ENCODE results near the gene ZNF366.

ZNF366 gene

DNA sequence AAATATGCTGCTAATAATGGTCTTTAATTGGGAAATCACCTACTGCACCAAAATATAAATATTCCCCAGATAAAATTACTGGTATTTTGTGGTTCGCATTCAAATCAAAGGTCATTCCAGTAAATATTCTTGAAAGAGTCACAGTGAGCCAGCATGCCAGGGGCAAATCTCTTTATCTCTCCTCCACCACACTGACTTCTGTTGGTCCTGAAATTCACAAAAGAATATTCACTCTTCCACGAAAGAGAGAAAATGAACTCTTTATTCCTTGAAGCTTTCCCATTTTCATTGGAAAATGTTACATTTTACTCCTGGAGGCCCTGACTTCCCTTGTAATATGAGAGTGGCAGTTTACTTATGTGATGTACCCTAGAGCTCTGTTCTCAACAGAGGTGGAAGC, 39.7 kb downstream of the ZNF366 start:
- no peak for DNase-seq (ENCODE audit: low read depth in 3 of 3, low spot score in 1 of 3)

DNA sequence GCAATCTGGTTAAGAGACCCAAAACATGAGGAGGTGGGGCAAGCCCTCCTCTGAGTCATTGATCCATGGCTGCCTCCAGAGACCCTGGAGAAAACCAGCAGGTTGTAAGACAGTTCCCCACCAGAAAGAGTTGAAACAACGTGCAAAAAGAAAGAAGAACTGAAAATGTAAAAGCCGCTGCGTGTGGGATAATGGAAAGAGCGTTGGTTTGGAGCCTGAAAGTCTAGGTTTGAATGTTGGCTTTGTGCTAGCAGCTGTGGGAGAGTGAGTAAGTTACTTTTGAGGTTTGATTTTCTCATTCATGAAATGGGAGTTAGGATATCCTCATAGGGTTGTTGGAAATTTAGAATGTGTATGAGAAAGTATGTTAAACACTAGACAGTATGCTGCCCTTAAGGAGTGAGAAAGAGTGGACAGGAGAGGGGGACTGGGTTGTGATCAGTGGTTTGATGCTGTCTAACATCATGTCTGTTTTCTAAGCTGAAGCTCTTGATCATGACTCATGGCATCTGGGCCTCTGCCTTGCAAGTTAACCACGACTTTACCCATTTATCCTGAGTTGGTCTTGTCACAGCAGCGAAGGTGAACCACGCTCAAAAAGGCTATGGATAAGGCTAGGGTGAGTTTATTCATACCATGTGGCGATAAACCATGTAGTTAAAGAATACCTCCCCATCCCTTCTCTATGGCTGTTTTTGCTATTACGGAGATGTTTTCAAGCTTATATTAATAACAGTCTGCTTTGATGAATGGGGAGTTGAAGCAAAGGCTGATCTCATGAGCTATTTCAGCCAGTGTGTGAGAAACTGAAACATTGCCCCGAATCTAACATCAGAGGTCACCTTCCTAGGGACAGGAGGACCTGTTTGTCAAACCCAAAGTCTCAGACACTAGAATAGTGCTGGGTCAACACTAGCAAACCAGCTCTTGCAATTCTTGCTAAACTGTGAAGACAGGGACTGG, 41.3 kb downstream of the ZNF366 start:
- DNase-seq (ENCODE audit: low read depth in 3 of 3, low spot score in 1 of 3), result no peak

DNA sequence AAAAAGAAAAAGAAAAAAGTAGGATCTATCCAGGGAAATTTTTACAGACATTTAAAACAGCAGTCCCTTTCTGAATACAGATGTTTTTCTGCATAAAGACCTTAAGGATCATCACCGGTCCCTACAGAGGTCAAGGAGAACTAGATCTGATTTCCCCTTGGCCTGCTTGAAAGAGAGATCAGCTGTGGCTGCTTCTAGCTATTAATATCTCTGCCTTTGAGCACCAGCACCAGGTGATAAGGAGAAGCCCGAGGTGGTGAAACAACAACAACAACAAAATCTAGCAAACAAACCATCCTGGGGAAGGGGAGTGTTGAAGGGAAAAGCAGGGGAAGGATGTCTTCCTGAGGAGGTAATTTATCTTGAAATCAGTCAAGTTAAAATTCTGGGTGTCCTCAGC, 42.1 kb downstream of the ZNF366 start:
- no peak for DNase-seq (ENCODE audit: low read depth in 3 of 3, low spot score in 1 of 3)

DNA sequence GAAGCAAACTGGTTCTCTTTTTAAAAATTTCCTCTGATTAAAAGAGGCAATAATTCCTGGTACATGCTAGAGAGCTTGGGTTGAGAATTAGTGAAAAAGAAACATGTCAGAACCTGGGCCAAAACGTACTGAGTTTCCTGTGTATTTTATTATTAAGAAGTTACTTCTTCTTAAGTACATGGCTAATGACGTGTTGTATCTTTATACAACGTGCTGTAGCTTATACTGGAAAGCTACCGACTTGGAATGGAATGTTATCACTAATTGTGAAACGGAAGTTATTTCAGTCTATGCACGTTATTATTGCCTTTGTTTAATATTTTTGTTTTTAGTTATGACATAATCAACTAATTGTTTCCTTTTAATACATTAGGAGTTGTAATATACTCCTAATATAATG, 43.1 kb downstream of the ZNF366 start:
- no peak for DNase-seq (ENCODE audit: low read depth in 3 of 3, low spot score in 1 of 3)

DNA sequence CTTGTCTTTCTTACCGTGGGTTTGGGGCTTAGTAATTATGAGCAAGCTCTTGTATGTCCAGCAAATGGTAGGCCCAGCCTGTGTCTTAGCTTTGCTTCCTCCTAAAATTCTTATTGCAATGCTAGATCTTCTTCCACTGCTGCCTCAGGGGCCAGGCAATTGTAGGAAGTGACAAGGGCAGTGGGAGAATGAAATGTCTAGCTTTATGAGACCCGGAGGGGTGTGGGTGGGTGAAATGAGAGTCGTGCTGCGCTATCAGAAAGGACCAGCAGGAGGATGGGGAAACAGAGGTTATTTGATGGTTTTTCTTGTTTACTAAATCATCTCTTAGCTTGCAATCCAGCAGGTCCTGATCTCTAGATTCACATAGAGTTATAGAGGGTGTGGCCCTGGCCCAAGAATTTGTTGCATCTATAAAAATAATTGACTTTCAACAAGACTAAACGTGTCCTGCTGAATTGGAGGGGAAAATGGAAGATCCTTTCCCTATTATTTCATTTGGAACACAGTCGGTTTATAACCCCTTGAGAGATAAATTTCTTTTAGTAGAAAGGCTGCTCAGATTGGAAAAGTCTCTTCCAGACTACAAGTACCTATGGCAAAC, 43.7 kb downstream of the ZNF366 start:
- no peak for DNase-seq (ENCODE audit: low read depth in 3 of 3, low spot score in 1 of 3)

DNA sequence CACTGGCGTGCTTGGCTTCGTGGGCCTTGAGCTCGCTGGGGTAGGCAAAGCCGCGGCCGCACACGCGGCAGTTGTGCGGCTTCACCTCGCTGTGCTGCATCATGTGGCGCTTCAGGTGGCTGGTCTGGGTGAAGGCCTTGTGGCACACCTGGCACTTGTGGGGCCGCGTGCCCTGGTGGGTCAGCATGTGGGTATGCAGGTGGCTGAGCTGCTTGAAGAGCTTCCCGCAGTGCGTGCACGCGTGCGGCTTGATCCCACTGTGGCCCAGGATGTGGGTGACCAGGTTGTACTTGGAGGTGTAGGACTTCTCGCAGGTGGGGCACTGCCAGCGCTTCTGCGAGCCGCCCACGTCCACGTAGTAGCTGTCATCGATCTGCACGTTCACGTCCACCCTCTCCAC, 46.8 kb downstream of the ZNF366 start:
- DNase-seq (ENCODE audit: low read depth in 3 of 3, low spot score in 1 of 3), result no peak

DNA sequence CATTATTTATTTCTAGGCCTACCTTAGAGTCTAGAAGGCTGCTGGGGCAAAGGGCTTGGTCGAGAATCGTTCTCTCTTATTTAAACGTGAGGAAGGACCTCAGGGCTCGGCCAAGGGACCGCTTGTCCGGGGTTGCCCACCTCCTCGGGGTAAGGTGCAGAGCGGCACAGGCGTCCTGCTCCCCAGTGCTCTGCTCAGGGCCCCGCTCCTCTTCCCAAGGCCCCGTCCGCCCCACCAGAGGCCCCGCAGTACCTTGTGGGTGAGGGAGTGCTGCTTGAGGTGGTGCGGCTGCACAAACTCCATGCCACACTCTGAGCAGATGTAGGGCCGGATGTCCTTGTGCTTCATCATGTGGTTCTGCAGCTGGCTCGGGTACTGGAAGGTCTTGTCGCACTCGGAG, 47.3 kb downstream of the ZNF366 start:
- no peak for DNase-seq (ENCODE audit: low read depth in 3 of 3, low spot score in 1 of 3)

DNA sequence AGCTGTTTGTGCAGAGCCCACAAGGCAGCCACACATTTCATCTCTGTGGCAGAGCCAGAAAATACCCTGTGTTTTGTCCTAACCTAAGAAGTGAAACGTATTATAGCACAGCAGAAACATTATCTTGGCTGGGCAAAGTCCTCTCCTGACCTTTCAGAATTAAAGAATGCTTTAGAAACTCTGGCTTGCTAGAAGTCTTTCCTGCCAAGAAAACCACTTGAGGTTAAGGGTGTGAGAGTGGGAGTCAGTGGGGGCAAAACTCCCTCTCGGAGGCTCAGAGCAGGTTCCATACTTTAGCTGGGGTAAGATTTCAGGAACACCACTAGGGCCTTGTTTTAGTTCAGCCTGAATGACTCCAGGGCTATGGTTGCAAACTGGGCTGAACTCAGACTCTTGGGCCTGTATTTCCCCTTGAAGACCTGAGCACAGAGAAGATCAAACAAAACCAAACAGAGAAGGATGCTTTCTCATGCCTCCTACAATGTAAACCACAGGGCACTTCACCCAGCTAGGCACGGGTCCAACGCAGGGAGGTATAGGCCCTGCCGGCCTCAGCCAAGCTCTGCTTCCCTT, 48.0 kb downstream of the ZNF366 start:
- DNase-seq (ENCODE audit: low read depth in 3 of 3, low spot score in 1 of 3), result no peak

DNA sequence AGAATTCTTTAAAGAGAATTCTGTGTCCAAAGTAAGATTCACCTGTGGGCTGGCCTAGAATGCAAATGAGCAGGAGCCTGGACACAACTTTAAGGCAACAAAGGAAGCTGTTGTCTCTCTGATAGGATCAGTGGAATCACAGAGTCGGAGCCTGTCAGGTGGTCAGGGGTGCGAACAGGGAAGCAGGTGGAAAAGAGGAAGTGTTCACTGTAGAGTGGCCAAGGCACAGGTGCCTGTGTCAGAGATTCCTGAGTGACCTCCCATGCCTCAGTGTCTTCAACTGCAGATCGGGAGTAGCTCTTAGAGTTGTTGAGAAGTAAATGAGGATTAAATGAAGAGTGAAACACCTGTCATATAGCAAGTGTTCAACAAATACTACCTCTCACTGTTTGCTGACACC, 48.8 kb downstream of the ZNF366 start:
- no peak for DNase-seq (ENCODE audit: low read depth in 3 of 3, low spot score in 1 of 3)

DNA sequence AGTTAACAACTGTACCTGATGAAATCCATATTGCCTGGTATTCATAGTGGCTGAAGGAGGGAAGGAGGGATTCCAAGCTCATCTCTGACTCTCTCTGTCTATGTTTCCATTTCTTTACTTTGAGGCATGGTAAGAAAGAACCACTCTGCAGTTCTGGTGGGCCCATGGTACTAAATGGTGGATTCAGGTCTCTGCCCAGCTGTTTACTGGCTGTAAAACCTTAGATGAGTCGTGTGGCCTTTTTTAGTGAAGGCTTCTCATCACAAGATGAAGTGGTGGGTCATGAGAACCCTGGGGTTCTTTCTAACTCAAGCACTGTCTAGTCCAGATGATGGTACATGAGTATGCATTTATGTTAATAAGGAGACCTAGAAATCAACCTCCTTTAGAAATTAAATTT, 49.7 kb downstream of the ZNF366 start:
- no peak for DNase-seq (ENCODE audit: low read depth in 3 of 3, low spot score in 1 of 3)

DNA sequence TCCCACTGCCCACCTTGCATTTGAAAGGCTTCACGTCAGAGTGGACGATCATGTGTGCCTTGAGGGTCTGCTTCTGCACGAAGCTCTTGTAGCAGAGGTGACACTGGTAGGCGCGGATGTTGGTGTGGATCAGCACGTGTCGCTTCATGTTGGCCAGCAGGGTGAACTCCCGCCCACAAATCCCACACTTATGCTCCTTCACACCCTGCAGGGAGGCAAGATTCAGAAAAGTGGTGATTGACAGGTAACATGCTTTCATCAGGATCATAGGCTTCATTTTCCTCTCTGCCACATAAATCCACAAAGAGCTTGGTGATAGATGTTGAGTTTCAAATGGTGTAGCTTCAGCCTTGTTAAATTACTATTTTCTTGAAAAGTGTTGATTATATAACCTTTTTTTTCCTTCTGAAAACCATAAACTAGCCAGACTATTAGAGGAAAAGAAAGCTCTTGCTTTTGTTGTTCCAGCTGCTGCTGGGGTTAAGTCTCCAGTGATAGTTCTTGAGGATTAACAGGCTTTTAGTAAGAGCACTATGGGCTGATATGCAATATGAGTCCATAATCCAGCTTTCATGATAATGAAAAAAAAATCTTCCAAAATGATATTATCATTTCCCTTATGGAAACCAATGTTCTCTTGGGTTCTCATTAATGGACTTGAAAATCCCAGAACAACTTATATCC, 50.7 kb downstream of the ZNF366 start:
- no peak for DNase-seq (ENCODE audit: low read depth in 3 of 3, low spot score in 1 of 3)

DNA sequence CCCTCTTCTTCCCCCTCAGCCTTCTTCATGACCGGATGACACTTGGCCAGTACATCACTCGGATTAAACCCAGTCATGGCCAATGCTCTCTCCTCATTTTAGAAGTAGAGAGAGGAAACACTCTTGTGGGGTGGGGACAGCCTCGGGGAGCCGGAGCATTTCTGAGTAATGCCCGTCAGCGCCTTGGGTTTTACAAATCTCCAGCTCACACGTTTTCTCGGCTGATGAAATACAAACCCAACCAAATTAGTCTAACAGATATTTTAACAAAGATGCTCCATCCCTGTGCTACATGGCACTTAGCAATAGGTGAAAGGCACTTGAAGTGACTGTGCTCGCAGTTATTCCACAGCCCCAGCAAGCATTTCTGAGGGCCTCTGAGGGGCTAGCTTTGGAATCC, 51.7 kb downstream of the ZNF366 start:
- no peak for DNase-seq (ENCODE audit: low read depth in 3 of 3, low spot score in 1 of 3)

DNA sequence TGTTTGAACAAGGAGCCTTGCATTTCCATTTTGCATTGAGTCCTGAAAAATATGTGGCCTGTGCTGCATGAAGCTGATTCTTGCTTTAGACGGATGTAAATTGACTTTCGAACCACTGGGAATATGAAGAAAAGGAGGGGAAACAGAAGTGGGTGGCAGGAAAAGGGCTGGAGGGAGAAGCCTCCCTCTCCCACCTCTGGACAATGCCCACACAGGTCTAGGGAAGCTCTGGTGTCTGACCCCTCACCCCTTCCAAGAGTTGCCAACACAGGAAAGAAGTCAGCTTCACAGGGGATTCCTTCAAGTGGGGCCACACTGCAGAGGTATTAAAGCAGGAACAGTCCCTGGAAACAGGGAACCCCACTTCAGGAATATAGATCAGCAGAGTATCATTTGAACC, 52.2 kb downstream of the ZNF366 start:
- DNase-seq (ENCODE audit: low read depth in 3 of 3, low spot score in 1 of 3), result no peak

DNA sequence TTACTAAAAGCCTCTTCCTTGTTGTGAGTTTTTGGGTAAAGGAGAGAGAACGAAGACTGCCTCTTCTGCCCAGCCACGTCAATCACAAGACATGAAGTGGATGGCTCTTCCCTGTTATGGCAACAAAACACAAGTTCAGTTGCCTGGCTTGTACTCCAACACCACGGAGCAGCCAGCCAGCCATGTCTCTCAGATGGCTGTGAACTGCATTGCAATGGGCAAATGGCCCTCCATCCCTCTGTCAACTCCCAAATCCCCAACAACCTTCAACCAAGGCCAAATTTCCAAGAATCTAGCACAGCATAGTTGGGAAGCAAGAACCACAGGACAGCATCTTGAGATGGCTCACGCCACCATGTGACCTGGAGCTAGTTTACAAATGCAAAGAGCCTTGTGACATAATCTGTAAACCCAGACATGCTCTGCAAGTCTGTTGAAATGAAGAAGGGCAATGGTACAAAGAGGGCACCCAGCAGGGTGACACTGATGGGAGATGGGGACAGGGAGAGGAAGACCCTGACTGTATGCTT, 53.9 kb downstream of the ZNF366 start:
- no peak for DNase-seq (ENCODE audit: low read depth in 3 of 3, low spot score in 1 of 3)

DNA sequence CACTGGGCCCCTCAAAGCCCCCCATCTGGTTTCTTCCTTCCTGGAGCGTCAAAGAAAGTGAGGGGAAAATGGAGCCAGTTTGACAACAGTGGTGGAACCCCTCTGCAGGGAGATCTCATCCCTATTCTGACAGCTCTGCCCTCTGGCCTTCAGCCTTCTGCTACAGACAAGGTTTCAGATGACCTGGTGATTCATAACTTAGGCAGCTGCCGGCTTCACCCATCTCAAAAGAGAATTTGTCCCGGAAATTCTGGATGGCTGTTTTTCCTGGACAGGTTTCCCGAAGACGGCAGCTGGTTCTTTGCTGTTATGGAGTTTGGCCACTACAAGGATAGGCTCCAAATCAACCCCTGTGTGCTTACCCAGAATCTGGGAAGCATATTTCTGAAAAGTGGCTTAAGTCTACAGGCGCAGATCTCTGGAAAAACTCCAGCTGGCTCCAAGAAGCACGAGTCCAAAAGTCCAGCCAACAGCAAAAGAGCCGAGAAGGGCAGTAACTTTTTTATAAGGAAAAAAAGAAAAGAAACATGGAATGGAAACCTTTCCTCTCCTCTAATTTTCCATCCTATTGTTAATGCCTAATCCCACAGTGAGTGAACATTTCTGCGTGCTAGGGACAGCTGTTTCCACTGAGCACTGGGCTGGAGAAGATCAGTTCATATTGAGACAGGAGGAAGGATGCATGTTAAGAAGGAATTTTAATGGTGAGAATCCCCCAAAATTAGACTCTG, 54.5 kb downstream of the ZNF366 start:
- no peak for DNase-seq (ENCODE audit: low read depth in 3 of 3, low spot score in 1 of 3)

DNA sequence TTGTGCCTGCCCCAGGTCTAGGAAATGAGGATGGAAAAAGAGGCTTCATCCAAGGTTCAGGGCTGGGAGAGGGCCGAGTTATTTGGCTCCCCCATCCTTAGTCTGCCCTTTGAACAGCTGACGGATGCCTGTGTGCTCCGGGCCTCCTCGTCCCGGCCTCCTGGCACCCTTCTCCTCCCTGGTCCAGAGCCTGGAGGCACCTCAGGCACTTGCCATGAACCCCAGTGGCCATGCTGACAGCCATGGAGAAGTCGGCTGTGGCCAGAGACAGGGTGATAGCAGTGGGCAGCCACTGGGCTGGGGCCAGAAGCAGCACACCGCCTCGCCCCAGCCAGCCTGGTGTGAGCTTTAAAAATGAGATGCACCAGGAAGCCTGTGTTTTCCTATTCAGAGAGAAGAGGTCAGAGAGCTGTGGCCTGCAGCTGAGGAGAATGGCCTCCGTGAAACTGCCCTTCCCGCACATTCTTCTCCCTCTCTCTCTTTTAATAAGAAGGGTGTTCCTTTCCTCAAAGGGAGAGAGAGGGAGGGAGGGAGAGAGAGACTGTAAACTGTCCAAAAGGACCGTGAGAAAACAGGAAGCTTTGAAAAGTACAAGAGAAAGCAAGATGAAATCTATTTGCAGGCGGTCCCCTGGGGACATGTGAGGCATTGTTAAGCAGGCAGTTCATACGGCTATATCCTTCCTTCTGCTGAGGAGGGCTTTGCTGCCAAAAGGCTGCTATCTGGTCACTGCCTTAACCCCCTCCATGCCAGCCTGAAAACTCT, 55.3 kb downstream of the ZNF366 start:
- no peak for DNase-seq (ENCODE audit: low read depth in 3 of 3, low spot score in 1 of 3)

DNA sequence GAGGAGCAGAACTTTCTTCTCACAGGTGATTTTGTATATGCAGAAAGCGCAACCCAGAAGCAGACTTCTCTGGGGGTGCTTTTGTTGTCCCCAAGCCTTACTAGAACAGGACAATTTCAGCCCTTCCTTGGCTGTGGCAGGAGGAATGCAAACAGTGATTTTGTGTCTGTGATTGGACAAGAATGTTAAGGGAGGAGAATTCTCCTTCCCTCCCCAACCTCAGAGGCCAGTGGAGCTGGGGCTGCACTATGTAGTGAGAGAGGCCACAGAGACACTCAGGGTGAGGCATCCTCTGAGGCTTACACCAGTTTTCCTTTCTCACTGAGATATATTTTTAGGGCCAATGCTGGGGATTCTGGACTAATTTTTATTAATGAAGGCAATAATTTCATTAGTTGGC, 58.8 kb downstream of the ZNF366 start:
- DNase-seq (ENCODE audit: low read depth in 3 of 3, low spot score in 1 of 3), result no peak

DNA sequence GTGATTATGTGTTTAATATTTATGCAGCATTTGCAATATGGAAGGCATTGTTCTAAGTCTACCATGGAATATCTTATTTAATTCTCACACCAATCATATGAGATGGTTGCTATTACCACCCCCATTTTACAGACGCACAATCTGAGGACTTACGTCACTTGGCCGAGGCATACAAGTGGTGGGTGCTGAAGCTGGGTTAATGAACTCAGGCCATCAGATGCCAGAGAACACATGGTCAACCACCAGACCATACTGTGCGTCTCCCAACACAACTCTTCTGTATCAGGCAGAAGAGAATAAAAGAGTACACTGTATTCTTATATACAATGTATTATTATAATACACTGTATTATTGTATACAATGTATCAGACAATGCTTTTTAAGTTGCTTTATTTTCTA, 59.5 kb downstream of the ZNF366 start:
- no peak for DNase-seq (ENCODE audit: low read depth in 3 of 3, low spot score in 1 of 3)

DNA sequence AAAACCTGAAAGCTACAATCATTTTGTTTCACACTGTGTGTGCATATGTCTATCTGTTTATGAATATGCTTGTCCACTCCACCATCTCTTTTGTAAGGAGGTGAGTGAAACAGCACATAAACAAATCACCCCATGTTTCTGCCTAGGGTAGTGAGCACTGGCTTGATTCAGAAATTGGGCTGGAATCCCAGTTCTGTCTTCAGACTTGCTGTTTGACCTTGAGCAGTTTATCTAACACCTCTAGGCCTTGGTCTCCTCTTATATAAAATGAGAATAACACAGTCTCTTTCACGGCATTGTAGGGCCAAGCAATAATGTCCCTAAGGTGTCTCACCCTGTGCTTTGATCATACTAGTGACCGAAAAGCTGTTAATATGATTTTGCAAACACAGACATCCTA, 61.2 kb downstream of the ZNF366 start:
- no peak for DNase-seq (ENCODE audit: low read depth in 3 of 3, low spot score in 1 of 3)

DNA sequence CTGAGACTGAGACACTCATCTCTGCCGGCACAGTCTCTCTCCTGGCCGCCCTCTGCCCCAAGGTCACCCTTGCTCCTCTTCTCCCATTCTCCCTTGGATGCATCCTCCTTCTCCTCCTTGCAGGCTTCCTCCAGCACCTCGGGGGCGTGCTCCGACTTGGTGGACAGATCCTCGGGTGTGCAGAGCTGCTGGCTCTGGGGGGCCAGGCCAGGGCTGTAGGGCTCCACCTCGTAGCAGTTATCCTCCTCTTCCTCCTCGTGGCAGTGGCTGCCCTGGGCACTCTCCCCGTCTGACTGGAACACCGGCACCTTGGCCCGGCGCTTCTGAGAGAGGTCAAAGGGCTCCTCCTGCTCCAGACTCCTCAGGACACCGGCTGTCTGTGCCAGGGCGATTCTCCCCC, 63.3 kb downstream of the ZNF366 start:
- DNase-seq (ENCODE audit: low read depth in 3 of 3, low spot score in 1 of 3), result no peak
